Dermis blood vessel endothelial cell (primary cell): ENCODE measurements around the gene TNP2. TPM values are rescaled to one million over a fixed set of nuclear protein-coding genes. Genes with fewer than 3 reads are reported as not detected.

Experiments used
- DNase-seq: peaks from one replicate; pipeline ENCODE4 v3.0.0; 2010
- total RNA-seq: library from RNA; depleted of rRNA; stranded (reverse); fragments of >200 nt; gene quantifications from 2 replicates; pipeline ENCODE4 v1.2.3, GENCODE V29; 2014

TNP2 gene
- total RNA-seq, 1 donor from 2014 or later, result not detected

GRCh38 chr16:11276896-11277593 is 7.9 kb upstream of the TNP2 start:
- DNase-seq, result no peak

GRCh38 chr16:11276143-11276895 is 7.2 kb upstream of the TNP2 start, which contains the start of gene PRM2:
PRM2 (minus strand) TSS chr16:11276480; CDS start chr16:11276370, 110 bp downstream.
- no peak for DNase-seq

GRCh38 chr16:11274964-11275363 is 5.8 kb upstream of the TNP2 start:
- no peak for DNase-seq

GRCh38 chr16:11273721-11274324 is 4.7 kb upstream of the TNP2 start:
- no peak for DNase-seq

DNA sequence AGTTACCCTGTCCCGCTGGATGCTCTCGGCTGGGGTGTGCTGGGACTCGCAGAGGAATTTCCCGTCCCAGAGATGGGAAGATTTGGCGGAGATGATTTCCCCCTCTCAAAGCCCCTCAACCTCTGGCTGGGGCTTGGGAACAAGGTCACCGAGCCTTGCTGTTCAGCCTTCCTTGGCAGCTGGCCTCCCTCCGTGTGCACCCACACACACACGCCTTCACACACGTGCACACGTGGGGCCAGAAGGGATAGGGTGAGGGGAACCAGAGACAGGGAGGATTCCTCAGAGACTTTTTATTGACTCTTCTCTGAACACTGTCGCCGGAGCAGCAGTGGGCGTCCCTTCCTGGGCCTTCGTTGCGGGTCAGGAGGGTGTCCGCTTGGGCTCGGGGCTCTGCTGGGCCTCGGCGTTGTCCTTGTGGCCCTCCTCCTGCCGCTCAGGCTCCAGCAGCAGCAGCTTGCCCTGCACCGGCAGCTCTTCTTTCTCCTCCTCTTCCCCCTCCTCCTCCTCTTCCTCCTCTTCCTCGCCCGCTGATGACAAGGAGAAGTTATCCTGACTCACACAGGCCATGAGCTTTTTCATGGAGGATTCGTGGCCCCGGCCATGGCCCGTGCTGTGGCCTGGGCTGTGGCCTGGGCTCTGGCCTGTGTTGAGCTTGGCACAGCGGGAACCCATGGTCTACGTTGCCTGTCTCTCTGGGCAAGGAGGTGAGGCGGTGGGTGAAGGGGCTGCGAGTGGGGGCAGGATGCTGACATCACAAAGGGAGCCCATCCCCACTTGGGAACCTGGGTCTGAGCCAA is 4.0 kb upstream of the TNP2 start, which contains the start of gene PRM3:
Gene PRM3, minus strand, starts transcription at position 709 of the 800 bp plus-strand sequence. Its CDS starts 34 bp downstream, at position 675.
- no peak for DNase-seq

GRCh38 chr16:11272484-11272883 is 3.4 kb upstream of the TNP2 start:
- no peak for DNase-seq

- DNase-seq, result no peak
These were observed 2.5 kb upstream of the TNP2 start for GRCh38 chr16:11271610-11272009.

GRCh38 chr16:11270602-11271162 is 1.6 kb upstream of the TNP2 start:
- no peak for DNase-seq

GRCh38 chr16:11265124-11265523 is 4.0 kb downstream of the TNP2 start:
- DNase-seq, result no peak

DNA sequence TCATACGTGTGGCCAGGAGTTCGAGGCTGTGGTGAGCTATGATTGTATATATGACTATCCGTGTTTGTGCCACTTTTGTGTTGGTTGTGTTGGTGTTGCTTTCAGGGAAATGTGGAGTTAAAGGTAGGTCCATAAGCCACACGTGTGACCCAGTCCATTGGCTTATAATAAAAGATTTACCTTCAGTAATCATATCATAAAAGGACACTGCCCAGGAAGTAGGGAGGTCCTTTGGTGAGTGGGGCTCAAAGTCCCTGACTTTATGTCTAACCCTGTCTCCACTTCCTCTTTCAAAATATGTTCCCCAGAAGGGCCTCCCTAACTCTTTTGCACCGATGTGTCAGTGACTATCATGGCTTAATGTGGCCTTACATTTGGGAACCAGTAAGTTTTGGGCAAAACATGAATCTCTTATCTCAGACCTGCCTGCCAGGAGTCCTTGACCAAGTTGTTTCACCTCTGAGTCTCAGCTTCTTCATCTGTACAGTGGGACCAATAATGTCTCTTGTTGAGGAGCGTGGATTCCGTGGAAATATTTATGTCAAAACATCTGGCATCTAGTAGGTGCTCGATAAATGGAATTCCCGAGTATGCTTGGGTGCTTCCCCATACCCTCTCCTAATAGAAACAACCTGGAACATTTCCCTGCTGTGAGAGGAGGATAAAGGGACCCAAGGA is 4.8 kb downstream of the TNP2 start:
- no peak for DNase-seq

GRCh38 chr16:11263737-11264136 is 5.4 kb downstream of the TNP2 start:
- no peak for DNase-seq

DNA sequence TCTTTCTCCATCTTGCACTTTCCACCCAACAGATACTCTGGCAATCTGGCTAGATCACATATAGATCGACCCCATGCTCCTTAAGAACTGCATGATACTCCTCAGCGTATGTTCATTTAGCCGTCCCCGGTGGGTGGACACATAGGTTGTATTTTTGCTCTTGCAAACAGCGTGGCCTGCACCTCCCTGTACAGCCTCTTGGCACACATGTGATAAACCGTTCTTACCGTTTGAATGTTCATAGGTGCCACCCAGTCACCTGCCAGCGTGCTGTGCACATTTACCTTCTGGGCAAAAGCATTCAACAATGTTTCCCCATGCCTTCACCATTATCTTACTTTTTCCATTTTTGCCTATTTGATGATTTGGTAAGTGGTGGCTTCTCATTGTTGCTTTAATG is 6.2 kb downstream of the TNP2 start:
- no peak for DNase-seq

DNA sequence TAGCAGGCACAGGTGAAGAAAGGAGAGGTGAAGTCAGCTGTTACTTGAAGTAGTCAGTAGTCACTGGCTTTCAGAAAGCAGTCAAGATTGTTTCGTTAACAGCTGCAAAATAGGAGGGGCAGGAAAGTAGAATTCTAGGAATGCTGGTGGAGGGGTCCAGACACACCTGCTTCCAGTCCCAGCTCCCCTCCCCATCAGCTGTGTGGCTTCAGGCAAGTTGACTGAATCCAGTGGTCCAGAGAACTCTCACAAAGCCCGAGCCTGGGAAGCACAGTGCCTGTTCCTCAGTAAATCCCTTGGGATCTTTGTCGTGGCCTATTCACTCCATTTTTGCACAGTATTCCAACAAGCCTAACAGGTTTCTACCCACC is 8.5 kb downstream of the TNP2 start:
- DNase-seq, result no peak

- DNase-seq, result no peak
These were observed 9.2 kb downstream of the TNP2 start for GRCh38 chr16:11259655-11260595.

- no peak for DNase-seq
These were observed 10.3 kb downstream of the TNP2 start for GRCh38 chr16:11258553-11259492.

DNA sequence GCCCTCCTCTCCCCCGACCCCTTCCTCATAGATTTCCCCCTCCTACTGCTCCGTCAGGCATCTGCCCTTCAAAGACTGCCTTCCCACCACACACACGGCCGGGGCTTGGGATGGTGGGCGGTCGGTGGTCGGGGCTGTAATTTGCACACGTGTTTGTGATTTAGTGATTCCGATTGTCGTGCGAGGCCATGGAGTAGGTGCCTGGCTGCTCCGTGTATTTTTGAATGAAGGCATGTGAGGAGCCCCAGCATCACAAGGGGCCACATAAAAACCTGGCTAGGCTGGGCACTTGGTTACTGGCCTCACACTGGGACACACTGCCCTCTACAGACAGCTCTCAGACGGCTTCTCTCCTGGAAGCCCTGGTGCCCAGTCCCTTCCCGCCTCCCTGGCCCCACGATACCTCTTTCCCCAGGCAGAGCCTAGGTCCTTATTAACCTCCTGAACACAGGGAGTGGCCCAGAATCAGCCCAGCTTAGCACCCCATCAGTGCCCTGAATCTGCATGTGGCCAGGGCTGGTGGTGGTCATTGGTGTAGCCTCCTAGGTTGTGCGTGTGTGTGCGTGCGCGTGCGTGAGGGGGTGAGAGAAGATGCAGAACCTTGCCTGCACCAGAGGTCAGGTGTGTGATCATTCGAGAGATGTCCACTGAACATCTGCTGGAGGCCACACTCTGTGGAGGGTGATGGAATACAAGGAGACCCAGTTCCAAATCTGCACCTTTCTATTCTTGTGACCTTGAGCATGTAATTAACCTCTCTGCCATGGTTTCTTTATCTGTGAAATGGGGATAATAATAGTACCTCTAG is 11.8 kb downstream of the TNP2 start:
- peak; percentile 91 for DNase-seq

- peak; percentile 51 for DNase-seq
These were observed 12.4 kb downstream of the TNP2 start for GRCh38 chr16:11256661-11257130.
